ENCODE results near the gene TOR2A.
A peak's percentile ranks its signal among the peaks of the same experiment; 100 is the strongest.
"Not testable (repeated sequence)": the region's sequence is repeated elsewhere in the genome, so short reads cannot be mapped to it uniquely, and the experiment has no call there.

The TOR2A gene

GRCh38 chr9:127761491-127761956 is 26.4 kb upstream of the TOR2A start:
- Histone ChIP-seq H3K9ac (ENCODE audit: insufficient read length) (no peak overlapping the region), H3K9me3 (ENCODE audit: low read depth, low read length) (no peaks in the 10 kb centered on the region), H3K27ac (no peak overlapping the region), H3K36me3 (ENCODE audit: insufficient read depth, low read length) (no peaks in the 10 kb centered on the region), H3K4me3 (no peak overlapping the region)
- TF ChIP-seq EZH2 (IDR thresholded peaks at IDR 0.05) (no peak), POLR2AphosphoS5 (IDR thresholded peaks at IDR 0.05; ENCODE audit: borderline replicate concordance, low read depth, low read length) (no peak), FOXP2 (optimal IDR thresholded peaks at IDR 0.05; ENCODE audit: control extremely low read depth, extremely low read length, insufficient read depth) (no peak)
- DNase-seq (ENCODE audit: low read depth, low spot score) = no peak

- H3K9ac ChIP-seq (ENCODE audit: insufficient read length) = no peak overlapping the region
- TF ChIP-seq FOXP2 (optimal IDR thresholded peaks at IDR 0.05; ENCODE audit: control extremely low read depth, extremely low read length, insufficient read depth) = no peak
- TF ChIP-seq EZH2 (IDR thresholded peaks at IDR 0.05) = no peak
- TF ChIP-seq POLR2AphosphoS5 (IDR thresholded peaks at IDR 0.05; ENCODE audit: borderline replicate concordance, low read depth, low read length) = no peak
- H3K4me3 ChIP-seq = no peak overlapping the region
- H3K27ac ChIP-seq = no peak overlapping the region
- H3K36me3 ChIP-seq (ENCODE audit: insufficient read depth, low read length) = no peaks in the 10 kb centered on the region
- H3K9me3 ChIP-seq (ENCODE audit: low read depth, low read length) = no peaks in the 10 kb centered on the region
- no peak for DNase-seq (ENCODE audit: low read depth, low spot score)
Observed at GRCh38 chr9:127761061-127761460, 26.0 kb upstream of the TOR2A start.

- TF ChIP-seq FOXP2 (optimal IDR thresholded peaks at IDR 0.05; ENCODE audit: control extremely low read depth, extremely low read length, insufficient read depth) (no peak), EZH2 (IDR thresholded peaks at IDR 0.05) (no peak), POLR2AphosphoS5 (IDR thresholded peaks at IDR 0.05; ENCODE audit: borderline replicate concordance, low read depth, low read length) (no peak)
- no peak overlapping the region for H3K27ac ChIP-seq
- DNase-seq (ENCODE audit: low read depth, low spot score) = no peak
- H3K9me3 ChIP-seq (ENCODE audit: low read depth, low read length) = no peaks in the 10 kb centered on the region
- H3K4me3 ChIP-seq = no peak overlapping the region
- H3K9ac ChIP-seq (ENCODE audit: insufficient read length) = no peak overlapping the region
- H3K36me3 ChIP-seq (ENCODE audit: insufficient read depth, low read length) = no peaks in the 10 kb centered on the region
Observed at GRCh38 chr9:127758843-127759242, 23.7 kb upstream of the TOR2A start.

GRCh38 chr9:127756776-127757175 is 21.7 kb upstream of the TOR2A start:
- H3K9ac ChIP-seq (ENCODE audit: insufficient read length); H3K36me3 ChIP-seq (ENCODE audit: insufficient read depth, low read length); H3K27ac ChIP-seq; H3K4me3 ChIP-seq; DNase-seq (ENCODE audit: low read depth, low spot score); H3K9me3 ChIP-seq (ENCODE audit: low read depth, low read length): not testable (repeated sequence)

GRCh38 chr9:127756233-127756632 is 21.1 kb upstream of the TOR2A start:
- no peaks in the 10 kb centered on the region for H3K9me3 ChIP-seq (ENCODE audit: low read depth, low read length)
- no peak overlapping the region for H3K27ac ChIP-seq
- no peak overlapping the region for H3K4me3 ChIP-seq
- DNase-seq (ENCODE audit: low read depth, low spot score) = no peak
- TF ChIP-seq FOXP2 (optimal IDR thresholded peaks at IDR 0.05; ENCODE audit: control extremely low read depth, extremely low read length, insufficient read depth) (no peak), POLR2AphosphoS5 (IDR thresholded peaks at IDR 0.05; ENCODE audit: borderline replicate concordance, low read depth, low read length) (no peak), EZH2 (IDR thresholded peaks at IDR 0.05) (no peak)
- no peaks in the 10 kb centered on the region for H3K36me3 ChIP-seq (ENCODE audit: insufficient read depth, low read length)
- no peak overlapping the region for H3K9ac ChIP-seq (ENCODE audit: insufficient read length)

- Histone ChIP-seq H3K27ac (no peak overlapping the region), H3K4me3 (peak overlapping the region; percentile 42; the same call in 1 of the 2 replicates), H3K9me3 (ENCODE audit: low read depth, low read length) (no peaks in the 10 kb centered on the region), H3K9ac (ENCODE audit: insufficient read length) (no peak overlapping the region), H3K36me3 (ENCODE audit: insufficient read depth, low read length) (no peaks in the 10 kb centered on the region)
- DNase-seq (ENCODE audit: low read depth, low spot score) = no peak
- TF ChIP-seq FOXP2 (optimal IDR thresholded peaks at IDR 0.05; ENCODE audit: control extremely low read depth, extremely low read length, insufficient read depth) (no peak), EZH2 (IDR thresholded peaks at IDR 0.05) (no peak), POLR2AphosphoS5 (IDR thresholded peaks at IDR 0.05; ENCODE audit: borderline replicate concordance, low read depth, low read length) (no peak)
Observed at GRCh38 chr9:127755061-127756060, 20.3 kb upstream of the TOR2A start.

- no peak for DNase-seq (ENCODE audit: low read depth, low spot score)
- no peaks in the 10 kb centered on the region for H3K9me3 ChIP-seq (ENCODE audit: low read depth, low read length)
- H3K4me3 ChIP-seq = no peak overlapping the region
- H3K9ac ChIP-seq (ENCODE audit: insufficient read length) = no peak overlapping the region
- TF ChIP-seq EZH2 (IDR thresholded peaks at IDR 0.05) (no peak), POLR2AphosphoS5 (IDR thresholded peaks at IDR 0.05; ENCODE audit: borderline replicate concordance, low read depth, low read length) (no peak), FOXP2 (optimal IDR thresholded peaks at IDR 0.05; ENCODE audit: control extremely low read depth, extremely low read length, insufficient read depth) (no peak)
- no peaks in the 10 kb centered on the region for H3K36me3 ChIP-seq (ENCODE audit: insufficient read depth, low read length)
- H3K27ac ChIP-seq = no peak overlapping the region
Observed at GRCh38 chr9:127754099-127755060, 19.3 kb upstream of the TOR2A start.

GRCh38 chr9:127753622-127754021 is 18.5 kb upstream of the TOR2A start:
- TF ChIP-seq POLR2AphosphoS5 (IDR thresholded peaks at IDR 0.05; ENCODE audit: borderline replicate concordance, low read depth, low read length) (no peak), EZH2 (IDR thresholded peaks at IDR 0.05) (no peak), FOXP2 (optimal IDR thresholded peaks at IDR 0.05; ENCODE audit: control extremely low read depth, extremely low read length, insufficient read depth) (no peak)
- H3K36me3 ChIP-seq (ENCODE audit: insufficient read depth, low read length) = no peaks in the 10 kb centered on the region
- no peak overlapping the region for H3K9ac ChIP-seq (ENCODE audit: insufficient read length)
- no peaks in the 10 kb centered on the region for H3K9me3 ChIP-seq (ENCODE audit: low read depth, low read length)
- DNase-seq (ENCODE audit: low read depth, low spot score) = no peak
- no peak overlapping the region for H3K4me3 ChIP-seq
- H3K27ac ChIP-seq = no peak overlapping the region
